Stomach smooth muscle (tissue), 2 donors: Measurements from ENCODE around the gene SLC22A23.
A peak's percentile ranks its signal among the peaks of the same experiment; 100 is the strongest.

ENCODE experiments used
- H3K27ac ChIP-seq: one replicate; pipeline ENCODE4 v1.7.0; 2013; ENCODE audit warnings: mild to moderate bottlenecking, low read length, inconsistent platforms
- H3K27me3 ChIP-seq, 2 donors: one replicate each; pipeline ENCODE4 v1.7.0; 2013; ENCODE audit warnings: low read length in 2 of 2; ENCODE audit not compliant: insufficient read depth in 2 of 2, control insufficient read depth in 1 of 2
- H3K36me3 ChIP-seq, 2 donors: one replicate each; pipeline ENCODE4 v1.7.0; 2013; ENCODE audit warnings: low read length in 2 of 2; ENCODE audit not compliant: control insufficient read depth in 2 of 2, insufficient read depth in 2 of 2
- H3K4me1 ChIP-seq: one replicate; pipeline ENCODE4 v1.7.0; 2013; ENCODE audit warnings: low read length; ENCODE audit not compliant: control insufficient read depth, insufficient read depth
- H3K4me3 ChIP-seq, 2 donors: one replicate each; pipeline ENCODE4 v1.7.0; 2013; ENCODE audit warnings: low read length in 2 of 2
- H3K9ac ChIP-seq, 2 donors: one replicate each; pipeline ENCODE4 v1.7.0; 2013; ENCODE audit warnings: low read length in 2 of 2, mild to moderate bottlenecking in 1 of 2
- H3K9me3 ChIP-seq, 2 donors: one replicate each; pipeline ENCODE4 v1.7.0; 2013; ENCODE audit warnings: low read length in 2 of 2; ENCODE audit not compliant: control insufficient read depth in 2 of 2
- donor health status: healthy.
- donor health status: Pancreatic carcinoma.

Gene SLC22A23

GRCh38 chr6:3235486-3235885 is 221.4 kb downstream of the SLC22A23 start:
- Histone ChIP-seq H3K9me3 (no peaks in the 10 kb centered on the region), H3K27me3 (peaks cover 9 to 18% of the 10 kb centered on the region in 2 donors), H3K4me3 (no peak overlapping the region), H3K27ac (no peak overlapping the region), H3K4me1 (peaks cover 18% of the 10 kb centered on the region), H3K36me3 (no peaks in the 10 kb centered on the region), H3K9ac (no peak overlapping the region)

- Histone ChIP-seq H3K27ac (no peak overlapping the region), H3K27me3 (peaks cover 24 to 32% of the 10 kb centered on the region in 2 donors), H3K9me3 (no peaks in the 10 kb centered on the region), H3K9ac (no peak overlapping the region), H3K4me1 (peaks cover 25% of the 10 kb centered on the region), H3K4me3 (no peak overlapping the region), H3K36me3 (no peaks in the 10 kb centered on the region)
Observed at GRCh38 chr6:3233904-3234303, 222.9 kb downstream of the SLC22A23 start.

- Histone ChIP-seq H3K4me1 (peaks cover 28% of the 10 kb centered on the region), H3K9me3 (no peaks in the 10 kb centered on the region), H3K27ac (no peak overlapping the region), H3K9ac (no peak overlapping the region), H3K27me3 (peaks cover 27 to 33% of the 10 kb centered on the region in 2 donors), H3K4me3 (no peak overlapping the region), H3K36me3 (no peaks in the 10 kb centered on the region)
Observed at GRCh38 chr6:3233321-3233720, 223.5 kb downstream of the SLC22A23 start.

- Histone ChIP-seq H3K27ac (peak overlapping the region; percentile 53), H3K9ac (peak overlapping the region; percentile 51 to 78), H3K9me3 (no peaks in the 10 kb centered on the region), H3K4me1 (peaks cover 39% of the 10 kb centered on the region), H3K27me3 (peaks cover 38% of the 10 kb centered on the region in 2 donors), H3K4me3 (peak overlapping the region; percentile 87 to 92), H3K36me3 (no peaks in the 10 kb centered on the region)
Observed at GRCh38 chr6:3232017-3232945, 224.6 kb downstream of the SLC22A23 start.

GRCh38 chr6:3231247-3232016 is 225.4 kb downstream of the SLC22A23 start:
- peaks cover 47% of the 10 kb centered on the region for H3K4me1 ChIP-seq
- peak overlapping the region; percentile 53 for H3K27ac ChIP-seq
- H3K9ac ChIP-seq, result peak overlapping the region; percentile 78 to 79
- H3K4me3 ChIP-seq, result peak overlapping the region; percentile 87 to 92
- no peaks in the 10 kb centered on the region for H3K9me3 ChIP-seq
- H3K36me3 ChIP-seq, result no peaks in the 10 kb centered on the region
- H3K27me3 ChIP-seq, result peaks cover 45 to 46% of the 10 kb centered on the region in 2 donors

GRCh38 chr6:3230900-3231246 is 226.0 kb downstream of the SLC22A23 start:
- Histone ChIP-seq H3K4me1 (peaks cover 47% of the 10 kb centered on the region), H3K36me3 (no peaks in the 10 kb centered on the region), H3K27me3 (peaks cover 46% of the 10 kb centered on the region in 2 donors), H3K9me3 (no peaks in the 10 kb centered on the region), H3K9ac (peak overlapping the region; percentile 78 to 79), H3K27ac (peak overlapping the region; percentile 53), H3K4me3 (peak overlapping the region; percentile 87 to 92)

GRCh38 chr6:3230256-3230882 is 226.5 kb downstream of the SLC22A23 start:
- no peaks in the 10 kb centered on the region for H3K36me3 ChIP-seq
- H3K4me1 ChIP-seq, result peaks cover 47% of the 10 kb centered on the region
- H3K9ac ChIP-seq, result no peak overlapping the region
- H3K27ac ChIP-seq, result no peak overlapping the region
- H3K9me3 ChIP-seq, result no peaks in the 10 kb centered on the region
- peaks cover 46% of the 10 kb centered on the region in 2 donors for H3K27me3 ChIP-seq
- H3K4me3 ChIP-seq, result peak overlapping the region; percentile 87 to 92

- no peak overlapping the region for H3K4me3 ChIP-seq
- H3K36me3 ChIP-seq, result no peaks in the 10 kb centered on the region
- H3K9me3 ChIP-seq, result no peaks in the 10 kb centered on the region
- H3K9ac ChIP-seq, result no peak overlapping the region
- H3K27me3 ChIP-seq, result peaks cover 46% of the 10 kb centered on the region in 2 donors
- no peak overlapping the region for H3K27ac ChIP-seq
- peaks cover 47% of the 10 kb centered on the region for H3K4me1 ChIP-seq
Observed at GRCh38 chr6:3229566-3230178, 227.2 kb downstream of the SLC22A23 start.

GRCh38 chr6:3228771-3229565 is 227.9 kb downstream of the SLC22A23 start:
- peaks cover 47% of the 10 kb centered on the region for H3K4me1 ChIP-seq
- peak overlapping the region; percentile 13 to 54 for H3K4me3 ChIP-seq
- no peaks in the 10 kb centered on the region for H3K9me3 ChIP-seq
- H3K36me3 ChIP-seq, result no peaks in the 10 kb centered on the region
- H3K9ac ChIP-seq, result no peak overlapping the region
- H3K27ac ChIP-seq, result no peak overlapping the region
- H3K27me3 ChIP-seq, result peaks cover 46% of the 10 kb centered on the region in 2 donors
